ENCODE data around the gene SMIM32.

DNA sequence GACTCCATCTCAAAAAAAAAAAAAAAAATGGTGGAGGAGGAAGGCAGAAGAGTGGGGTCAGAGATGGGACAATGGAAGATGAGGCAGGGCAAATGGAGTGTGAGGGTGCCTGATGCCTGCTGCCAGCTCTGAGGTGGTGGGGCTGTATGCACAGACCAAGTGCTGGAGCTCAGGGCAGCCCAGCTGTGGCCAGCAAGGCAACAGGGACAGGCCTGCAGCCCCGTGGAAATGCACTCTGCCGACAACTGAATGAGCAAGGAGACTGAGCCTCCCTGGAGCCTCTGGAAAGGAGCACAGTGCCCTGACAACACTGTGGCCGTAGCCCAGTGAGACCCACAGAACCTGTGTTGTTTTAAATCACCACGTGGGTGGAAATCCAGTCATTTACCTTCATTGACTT lies 22.9 kb upstream of the SMIM32 start:
- TF ChIP-seq, protein P1, sequence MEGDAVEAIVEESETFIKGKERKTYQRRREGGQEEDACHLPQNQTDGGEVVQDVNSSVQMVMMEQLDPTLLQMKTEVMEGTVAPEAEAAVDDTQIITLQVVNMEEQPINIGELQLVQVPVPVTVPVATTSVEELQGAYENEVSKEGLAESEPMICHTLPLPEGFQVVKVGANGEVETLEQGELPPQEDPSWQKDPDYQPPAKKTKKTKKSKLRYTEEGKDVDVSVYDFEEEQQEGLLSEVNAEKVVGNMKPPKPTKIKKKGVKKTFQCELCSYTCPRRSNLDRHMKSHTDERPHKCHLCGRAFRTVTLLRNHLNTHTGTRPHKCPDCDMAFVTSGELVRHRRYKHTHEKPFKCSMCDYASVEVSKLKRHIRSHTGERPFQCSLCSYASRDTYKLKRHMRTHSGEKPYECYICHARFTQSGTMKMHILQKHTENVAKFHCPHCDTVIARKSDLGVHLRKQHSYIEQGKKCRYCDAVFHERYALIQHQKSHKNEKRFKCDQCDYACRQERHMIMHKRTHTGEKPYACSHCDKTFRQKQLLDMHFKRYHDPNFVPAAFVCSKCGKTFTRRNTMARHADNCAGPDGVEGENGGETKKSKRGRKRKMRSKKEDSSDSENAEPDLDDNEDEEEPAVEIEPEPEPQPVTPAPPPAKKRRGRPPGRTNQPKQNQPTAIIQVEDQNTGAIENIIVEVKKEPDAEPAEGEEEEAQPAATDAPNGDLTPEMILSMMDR (conservative IDR thresholded peaks at IDR 0.05; ENCODE audit: low read length), result no peak
- TF ChIP-seq EZH2phosphoT487 (IDR thresholded peaks at IDR 0.05; ENCODE audit: borderline replicate concordance, low read depth, low read length), result no peak

All from OCI-LY7 (cell line).